Adrenal gland (tissue), 12 donors: ENCODE measurements around the gene FNDC3B. TPM values are rescaled to one million over a fixed set of nuclear protein-coding genes. Genes with fewer than 3 reads are reported as not detected.

ENCODE experiments used
- DNase-seq, 7 donors: peaks; one replicate each; pipeline ENCODE4 v3.0.0-alpha.2; 2019 to 2020
- H3K27ac ChIP-seq, 5 donors: fragments of 200-600 bp; sonication (generic) in 4 of 5; 1 replicate in 3 of 5; 2 replicates in 2 of 5; pipeline versions ENCODE4 v1.5.1 to v1.8.0; 2016 to 2020; ENCODE audit warnings: mild to moderate bottlenecking in 1 of 5
- H3K27me3 ChIP-seq: fragments of 200-600 bp; 2 replicates; pipeline ENCODE4 v1.8.0; 2021
- H3K36me3 ChIP-seq, 2 donors: fragments of 200-600 bp; replicated peaks in 1 of 2; 1 replicate in 1 of 2; 2 replicates in 1 of 2; pipeline versions ENCODE4 v1.5.1 to v1.8.0; 2018 to 2022
- H3K4me1 ChIP-seq, 2 donors: fragments of 200-600 bp; replicated peaks in 1 of 2; 1 replicate in 1 of 2; 2 replicates in 1 of 2; pipeline versions ENCODE4 v1.5.1 to v1.8.0; 2018 to 2021
- H3K4me3 ChIP-seq, 4 donors: fragments of 200-600 bp; sonication (generic) in 3 of 4; one replicate each; pipeline ENCODE4 v1.5.1; 2016 to 2018
- H3K9me3 ChIP-seq, 3 donors: fragments of 200-600 bp; sonication (generic) in 1 of 3; replicated peaks in 1 of 3; 1 replicate in 2 of 3; 2 replicates in 1 of 3; pipeline versions ENCODE4 v1.5.1 to v1.8.0; 2016 to 2021
- CTCF ChIP-seq, 6 experiments: fragments of 450-650 bp in 4 of 6; fragments of 200-600 bp in 2 of 6; sonication (generic) in 1 of 6; IDR thresholded peaks; 1 replicate in 5 of 6; 2 replicates in 1 of 6; pipeline versions ENCODE4 v1.5.1 to v1.8.0; 2016 to 2021; ENCODE audit warnings: antibody characterized with exemption in 6 of 6, mild to moderate bottlenecking in 2 of 6, moderate library complexity in 1 of 6
- POLR2A ChIP-seq, 2 donors: fragments of 450-650 bp; IDR thresholded peaks; one replicate each; pipeline ENCODE4 v1.6.1; 2017; ENCODE audit warnings: antibody characterized with exemption in 2 of 2, mild to moderate bottlenecking in 2 of 2, moderate library complexity in 1 of 2
- WGBS, 4 donors: extraction: QIAGEN DNeasy Blood & Tissue Kit in 2 of 4; methylation state at CpG; one replicate each; pipeline versions ENCODE4 v1.1.5 to v1.1.7; 2013 to 2017; 5-methylcytosine and 5-hydroxymethylcytosine counted together
- intact Hi-C, 2 donors: fragments of 100-400 bp; cut with DNase I; formaldehyde crosslinking; loops; one replicate each; pipeline versions ENCODE4 v1.14.1 to v1.15.0; 2022 to 2023
- polyA plus RNA-seq, 3 donors: library from polyadenylated mRNA; stranded (reverse); fragments of 200-250 nt in 2 of 3; fragments of 350-450 nt in 1 of 3; fragmentation: Illumina TruSeq in 1 of 3; extraction: RNeasy Lipid Tissue Mini Kit (QIAGEN cat#74804) in 1 of 3; gene quantifications; one replicate each; pipeline ENCODE4 v1.2.3, GENCODE V29; 2013 to 2014
- total RNA-seq, 9 donors: library from RNA; depleted of rRNA in 4 of 9; stranded (reverse); fragments of >200 nt in 4 of 9; fragments of 120-200 nt in 1 of 9; fragmentation: NEBNext Ultra II Directional in 1 of 9; extraction: Animal tissue kit (Norgen Biotek cat#: 25700) in 1 of 9; gene quantifications; one replicate each; pipeline versions ENCODE4 v1.1.0 to v1.2.4, GENCODE V29; 2013 to 2023
- donor health status: healthy with polysubstance abuse.
- donor health status: Bipolar disorder and iron deficiency.
- donor health status: DM: yes; HTN: yes; CAD: no.
- donor health status: DM: no; HTN: no; CAD: no.
- donor health status: DM: no; HTN: no; CAD: no.
- donor health status: DM: yes; HTN: yes; CAD: no.

Gene FNDC3B
- total and polyA plus RNA-seq, 12 donors, result 9.9 to 228 (median 105) TPM

- peaks cover 24 to 65% of the 10 kb centered on the region in 2 donors for H3K4me1 ChIP-seq
- H3K27ac ChIP-seq, result peak overlapping the region in 1 of 5 donors; percentile 81
- intact Hi-C loops, result no loop called here
- no peaks in the 10 kb centered on the region for H3K9me3 ChIP-seq
- 54 to 64% (median 59%) methylated on average over 3 of the region's 3 CpGs for WGBS, 4 donors
- DNase-seq, result no peak
- H3K36me3 ChIP-seq, result no peaks in the 10 kb centered on the region
- H3K4me3 ChIP-seq, result no peak overlapping the region
- H3K27me3 ChIP-seq, result no peaks in the 10 kb centered on the region
- no peak for TF ChIP-seq CTCF (IDR thresholded peaks at IDR 0.05)
Observed at GRCh38 chr3:172057624-172058327, 18.4 kb downstream of the FNDC3B start.

GRCh38 chr3:172059532-172059931 lies 20.2 kb downstream of the FNDC3B start:
- Histone ChIP-seq H3K4me3 (no peak overlapping the region), H3K36me3 (no peaks in the 10 kb centered on the region), H3K9me3 (no peaks in the 10 kb centered on the region), H3K27ac (no peak overlapping the region), H3K4me1 (peaks cover 24 to 74% of the 10 kb centered on the region in 2 donors), H3K27me3 (no peaks in the 10 kb centered on the region)
- 75 to 85% (median 83%) methylated on average over 3 of the region's 3 CpGs for WGBS, 4 donors
- TF ChIP-seq POLR2A (IDR thresholded peaks at IDR 0.05), result no peak
- DNase-seq, result no peak
- intact Hi-C loops, result no loop called here

GRCh38 chr3:172060234-172060633 lies 20.9 kb downstream of the FNDC3B start:
- Histone ChIP-seq H3K4me1 (peaks cover 26 to 74% of the 10 kb centered on the region in 2 donors), H3K27me3 (no peaks in the 10 kb centered on the region), H3K36me3 (no peaks in the 10 kb centered on the region), H3K9me3 (no peaks in the 10 kb centered on the region), H3K27ac (no peak overlapping the region), H3K4me3 (no peak overlapping the region)
- intact Hi-C loops, result no loop called here
- TF ChIP-seq POLR2A (IDR thresholded peaks at IDR 0.05) (no peak), CTCF (IDR thresholded peaks at IDR 0.05) (no peak)
- DNase-seq, result no peak
- WGBS, 4 donors, result 95 to 100% (median 99%) methylated on average over 1 of the region's 1 CpG

GRCh38 chr3:172061724-172062184 lies 22.4 kb downstream of the FNDC3B start:
- WGBS, 4 donors, result 29 to 39% (median 36%) methylated on average over 4 of the region's 4 CpGs
- H3K9me3 ChIP-seq, result no peaks in the 10 kb centered on the region
- peak overlapping the region in 3 of 5 donors; percentile 9 to 72 (median 17) for H3K27ac ChIP-seq
- TF ChIP-seq CTCF (IDR thresholded peaks at IDR 0.05) (no peak), POLR2A (IDR thresholded peaks at IDR 0.05) (no peak)
- H3K4me1 ChIP-seq, result peaks cover 19 to 75% of the 10 kb centered on the region in 2 donors
- no peaks in the 10 kb centered on the region for H3K36me3 ChIP-seq
- intact Hi-C loops, result no loop called here
- DNase-seq, result no peak
- H3K4me3 ChIP-seq, result peak overlapping the region in 1 of 4 donors; percentile 24
- no peaks in the 10 kb centered on the region for H3K27me3 ChIP-seq

GRCh38 chr3:172062761-172063160 lies 23.4 kb downstream of the FNDC3B start:
- Histone ChIP-seq H3K4me1 (peaks cover 19 to 72% of the 10 kb centered on the region in 2 donors), H3K9me3 (no peaks in the 10 kb centered on the region), H3K27ac (no peak overlapping the region), H3K27me3 (no peaks in the 10 kb centered on the region), H3K4me3 (no peak overlapping the region), H3K36me3 (no peaks in the 10 kb centered on the region)
- no peak for DNase-seq
- intact Hi-C loops, result no loop called here
- TF ChIP-seq CTCF (IDR thresholded peaks at IDR 0.05), result no peak
- no peak for TF ChIP-seq POLR2A (IDR thresholded peaks at IDR 0.05)
- WGBS, 4 donors, result 93 to 98% (median 94%) methylated on average over 3 of the region's 3 CpGs
